Breast epithelium (tissue), 4 donors: ENCODE results near the gene TAS2R9. TPM values are rescaled to one million over a fixed set of nuclear protein-coding genes. Genes with fewer than 3 reads are reported as not detected.

Experiments used
- DNase-seq, 2 donors: peaks; one replicate each; pipeline ENCODE4 v3.0.0-alpha.2; 2019; ENCODE audit warnings: low spot score in 2 of 2
- H3K27ac ChIP-seq, 2 donors: fragments of 200-600 bp; sonication (generic) in 1 of 2; one replicate each; pipeline ENCODE4 v1.5.1; 2016 to 2019; ENCODE audit warnings: mild to moderate bottlenecking in 1 of 2
- H3K27me3 ChIP-seq, 2 donors: fragments of 200-600 bp; sonication (generic) in 1 of 2; one replicate each; pipeline versions ENCODE4 v1.5.1 to v1.6.0; 2017 to 2019; ENCODE audit warnings: control low read depth in 1 of 2, mild to moderate bottlenecking in 1 of 2
- H3K36me3 ChIP-seq: fragments of 200-600 bp; one replicate; pipeline ENCODE4 v1.5.1; 2019
- H3K4me1 ChIP-seq, 2 donors: fragments of 200-600 bp; sonication (generic); one replicate each; pipeline ENCODE4 v1.5.1; 2016 to 2019; ENCODE audit warnings: control low read depth in 1 of 2
- H3K4me3 ChIP-seq, 3 donors: fragments of 200-600 bp; sonication (generic); 1 replicate in 2 of 3; 2 replicates in 1 of 3; pipeline ENCODE4 v1.5.1; 2016 to 2019; ENCODE audit warnings: mild to moderate bottlenecking in 3 of 3, moderate library complexity in 2 of 3
- H3K9me3 ChIP-seq, 2 donors: fragments of 200-600 bp; sonication (generic) in 1 of 2; one replicate each; pipeline ENCODE4 v1.5.1; 2016 to 2019; ENCODE audit warnings: control low read depth in 1 of 2
- CTCF ChIP-seq, 3 donors: fragments of 450-650 bp; IDR thresholded peaks; one replicate each; pipeline ENCODE4 v1.5.1; 2016 to 2017; ENCODE audit warnings: antibody characterized with exemption in 3 of 3, mild to moderate bottlenecking in 3 of 3, moderate library complexity in 3 of 3
- POLR2A ChIP-seq: fragments of 450-650 bp; IDR thresholded peaks from one replicate; pipeline ENCODE4 v1.6.1; 2016; ENCODE audit warnings: antibody characterized with exemption, mild to moderate bottlenecking, moderate library complexity
- POLR2AphosphoS5 ChIP-seq, 3 donors: sonication (generic); formaldehyde crosslinking; IDR thresholded peaks; one replicate each; pipeline ENCODE4 v1.6.1; 2017; ENCODE audit warnings: antibody characterized with exemption in 3 of 3
- intact Hi-C: fragments of 100-400 bp; cut with DNase I; formaldehyde crosslinking; loops from one replicate; pipeline ENCODE4 v1.15.1; 2023; ENCODE audit warnings: low total_unique reads
- total RNA-seq, 3 donors: library from RNA; depleted of rRNA; stranded (reverse); fragments of >200 nt; gene quantifications; one replicate each; pipeline ENCODE4 v1.1.0, GENCODE V29; 2016

The TAS2R9 gene
- total RNA-seq, 3 donors from 2014 or later: not detected

- no peaks in the 10 kb centered on the region for H3K27me3 ChIP-seq
- intact Hi-C loops: no loop called here
- H3K27ac ChIP-seq: no peak overlapping the region
- DNase-seq: no peak
- H3K36me3 ChIP-seq: no peaks in the 10 kb centered on the region
- no peak overlapping the region for H3K4me3 ChIP-seq
- no peaks in the 10 kb centered on the region for H3K4me1 ChIP-seq
- no peaks in the 10 kb centered on the region for H3K9me3 ChIP-seq
- no peak for TF ChIP-seq POLR2A
Observed at GRCh38 chr12:10847744-10848143, 37.8 kb upstream of the TAS2R9 start.

GRCh38 chr12:10842862-10843261 is 32.9 kb upstream of the TAS2R9 start:
- no peaks in the 10 kb centered on the region for H3K4me1 ChIP-seq
- H3K27me3 ChIP-seq: no peaks in the 10 kb centered on the region
- intact Hi-C loops: no loop called here
- H3K27ac ChIP-seq: no peak overlapping the region
- no peak overlapping the region for H3K4me3 ChIP-seq
- H3K36me3 ChIP-seq: no peaks in the 10 kb centered on the region
- H3K9me3 ChIP-seq: no peaks in the 10 kb centered on the region
- DNase-seq: no peak
- TF ChIP-seq CTCF (IDR thresholded peaks at IDR 0.05): no peak
- TF ChIP-seq POLR2AphosphoS5 (IDR thresholded peaks at IDR 0.05): no peak
- TF ChIP-seq POLR2A: no peak

GRCh38 chr12:10838461-10838860 is 28.5 kb upstream of the TAS2R9 start:
- Histone ChIP-seq H3K4me1 (no peaks in the 10 kb centered on the region), H3K27me3 (no peaks in the 10 kb centered on the region), H3K4me3 (no peak overlapping the region), H3K9me3 (no peaks in the 10 kb centered on the region), H3K36me3 (no peaks in the 10 kb centered on the region), H3K27ac (no peak overlapping the region)
- intact Hi-C loops: no loop called here
- no peak for DNase-seq
- TF ChIP-seq POLR2AphosphoS5 (IDR thresholded peaks at IDR 0.05): no peak
- TF ChIP-seq POLR2A: no peak
- TF ChIP-seq CTCF (IDR thresholded peaks at IDR 0.05): no peak

- intact Hi-C loops: no loop called here
- H3K4me1 ChIP-seq: no peaks in the 10 kb centered on the region
- H3K4me3 ChIP-seq: no peak overlapping the region
- no peaks in the 10 kb centered on the region for H3K36me3 ChIP-seq
- no peak for DNase-seq
- no peaks in the 10 kb centered on the region for H3K9me3 ChIP-seq
- H3K27ac ChIP-seq: no peak overlapping the region
- TF ChIP-seq POLR2A: no peak
- TF ChIP-seq CTCF (IDR thresholded peaks at IDR 0.05): no peak
- TF ChIP-seq POLR2AphosphoS5 (IDR thresholded peaks at IDR 0.05): no peak
- H3K27me3 ChIP-seq: no peaks in the 10 kb centered on the region
Observed at GRCh38 chr12:10829994-10830393, 20.0 kb upstream of the TAS2R9 start.

GRCh38 chr12:10826258-10826657 is 16.3 kb upstream of the TAS2R9 start, which contains the start of gene TAS2R10:
TAS2R10 (minus strand) TSS chr12:10826358; CDS start chr12:10826269, 89 bp downstream.
- H3K36me3 ChIP-seq: no peaks in the 10 kb centered on the region
- no peak for DNase-seq
- intact Hi-C loops: no loop called here
- no peaks in the 10 kb centered on the region for H3K27me3 ChIP-seq
- H3K27ac ChIP-seq: no peak within 1 kb of the TSS
- TF ChIP-seq CTCF (IDR thresholded peaks at IDR 0.05): no peak
- no peak for TF ChIP-seq POLR2A
- TF ChIP-seq POLR2AphosphoS5 (IDR thresholded peaks at IDR 0.05): no peak
- H3K9me3 ChIP-seq: no peaks in the 10 kb centered on the region
- no peaks in the 10 kb centered on the region for H3K4me1 ChIP-seq
- H3K4me3 ChIP-seq: no peak within 1 kb of the TSS

- intact Hi-C loops: no loop called here
- H3K36me3 ChIP-seq: no peaks in the 10 kb centered on the region
- H3K9me3 ChIP-seq: no peaks in the 10 kb centered on the region
- no peaks in the 10 kb centered on the region for H3K27me3 ChIP-seq
- no peaks in the 10 kb centered on the region for H3K4me1 ChIP-seq
- TF ChIP-seq POLR2AphosphoS5 (IDR thresholded peaks at IDR 0.05): no peak
- H3K27ac ChIP-seq: no peak overlapping the region
- H3K4me3 ChIP-seq: no peak overlapping the region
- no peak for DNase-seq
Observed at GRCh38 chr12:10824957-10825356, 15.0 kb upstream of the TAS2R9 start.
